IPS-15b (cell line): ENCODE data around the gene KCNG4.

Experiments used
- H3K27me3 ChIP-seq: one replicate; pipeline ENCODE4 v1.6.1; 2013; ENCODE audit warnings: low read length; ENCODE audit not compliant: control insufficient read depth, insufficient read depth
- H3K36me3 ChIP-seq: one replicate; pipeline ENCODE4 v1.6.1; 2013; ENCODE audit warnings: low read length; ENCODE audit not compliant: control insufficient read depth, insufficient read depth
- H3K4me1 ChIP-seq: one replicate; pipeline ENCODE4 v1.6.1; 2013; ENCODE audit warnings: mild to moderate bottlenecking, low read length; ENCODE audit not compliant: control insufficient read depth, insufficient read depth
- H3K4me3 ChIP-seq: one replicate; pipeline ENCODE4 v1.5.1; 2013; ENCODE audit warnings: low read depth, low read length
- H3K9ac ChIP-seq: one replicate; pipeline ENCODE4 v1.6.1; 2013; ENCODE audit warnings: low read depth, mild to moderate bottlenecking, low read length
- H3K9me3 ChIP-seq: one replicate; pipeline ENCODE4 v1.6.1; 2013; ENCODE audit warnings: mild to moderate bottlenecking, low read length; ENCODE audit not compliant: control insufficient read depth, insufficient read depth

The KCNG4 gene

DNA sequence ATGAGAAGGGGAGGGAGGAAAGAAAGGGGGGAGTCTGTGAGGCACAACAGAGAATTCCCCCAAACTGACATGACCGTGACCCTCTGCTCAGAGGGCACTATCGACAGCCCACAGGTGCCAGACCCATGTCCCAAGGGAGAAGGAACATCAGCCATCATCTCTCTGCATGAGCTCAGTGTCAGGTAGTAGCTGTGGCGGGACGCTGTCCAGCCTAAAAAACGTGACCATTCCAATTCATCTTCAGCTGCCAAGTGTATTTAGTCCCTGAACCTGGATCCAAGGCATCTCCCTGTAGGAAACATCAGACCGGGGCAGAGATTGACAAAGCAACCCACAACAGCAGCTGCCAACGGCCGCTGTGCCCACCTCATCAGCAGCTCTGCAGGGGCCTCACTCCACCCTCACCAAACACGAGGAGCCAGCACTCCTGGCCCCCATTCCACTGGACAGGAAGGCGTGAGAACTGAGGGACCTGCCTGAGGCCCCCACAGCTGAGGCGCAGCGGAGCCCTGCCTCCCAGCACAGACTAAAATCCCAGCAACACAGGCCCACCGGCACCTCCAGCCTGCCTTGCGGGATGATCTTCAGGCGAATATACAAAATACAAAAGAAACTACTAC lies 61.6 kb downstream of the KCNG4 start:
- no peaks in the 10 kb centered on the region for H3K9me3 ChIP-seq
- H3K4me1 ChIP-seq: no peaks in the 10 kb centered on the region
- no peaks in the 10 kb centered on the region for H3K27me3 ChIP-seq
- no peak overlapping the region for H3K4me3 ChIP-seq
- H3K9ac ChIP-seq: no peak overlapping the region
- peaks cover 32% of the 10 kb centered on the region for H3K36me3 ChIP-seq

DNA sequence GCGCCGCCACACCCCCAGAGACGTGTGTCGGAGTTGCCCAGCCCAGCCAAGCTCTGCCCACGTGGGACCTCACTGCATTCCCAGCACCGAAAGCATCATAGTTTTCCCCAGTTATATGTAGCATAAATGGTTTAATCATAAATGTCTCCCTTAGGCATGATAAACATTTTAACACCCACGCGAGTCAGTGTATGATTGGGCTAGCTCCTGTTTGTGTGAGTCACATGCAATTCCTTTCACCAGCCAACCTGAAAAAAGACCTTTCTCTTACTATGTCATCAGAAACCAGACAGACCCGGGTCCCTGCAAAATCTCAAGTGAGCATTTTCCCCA lies 62.1 kb downstream of the KCNG4 start:
- H3K9ac ChIP-seq: no peak overlapping the region
- peaks cover 29% of the 10 kb centered on the region for H3K36me3 ChIP-seq
- H3K9me3 ChIP-seq: no peaks in the 10 kb centered on the region
- no peaks in the 10 kb centered on the region for H3K27me3 ChIP-seq
- no peak overlapping the region for H3K4me3 ChIP-seq
- H3K4me1 ChIP-seq: no peaks in the 10 kb centered on the region

DNA sequence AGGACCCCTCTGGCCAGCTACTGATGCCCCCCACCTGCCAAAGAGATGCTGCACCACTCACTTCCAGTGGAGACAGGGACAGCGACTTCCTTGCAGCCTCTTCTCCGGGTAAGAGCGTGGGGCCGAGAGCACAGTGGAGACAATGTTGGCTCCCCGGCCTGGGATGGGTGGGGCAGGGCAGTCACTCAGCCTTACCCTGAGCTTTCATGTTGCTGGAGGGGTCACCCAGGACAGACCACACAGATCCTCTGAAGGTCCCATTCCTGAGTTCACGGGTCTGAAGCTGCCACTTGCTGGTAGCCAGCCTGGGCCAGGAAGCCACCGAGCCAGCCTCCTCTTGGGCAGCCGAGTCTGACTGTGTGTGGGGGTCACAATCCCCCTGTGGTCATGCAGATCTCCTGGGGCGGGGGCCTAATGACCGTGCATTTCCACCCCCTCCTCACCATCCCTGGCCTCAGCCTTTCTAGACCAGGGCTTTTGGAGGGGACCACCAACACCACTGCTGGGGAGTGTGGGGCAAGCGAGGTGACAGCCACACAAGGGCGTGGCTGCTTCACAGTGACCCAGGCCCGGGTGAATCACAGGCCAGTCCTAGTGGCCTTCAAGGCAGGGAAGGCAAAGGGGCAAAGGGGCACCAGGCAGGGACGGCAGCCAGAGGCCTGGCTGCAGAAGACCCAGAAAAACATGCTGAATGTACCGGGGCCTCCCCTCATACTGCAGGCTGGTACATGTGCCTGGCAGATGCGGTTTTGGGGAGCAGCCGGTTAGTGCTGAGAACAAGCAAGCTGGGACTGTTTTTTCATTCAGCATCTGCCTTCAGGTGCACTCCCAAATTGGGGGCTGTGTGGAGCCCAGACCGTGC lies 63.4 kb downstream of the KCNG4 start:
- Histone ChIP-seq H3K9me3 (no peaks in the 10 kb centered on the region), H3K4me1 (no peaks in the 10 kb centered on the region), H3K27me3 (no peaks in the 10 kb centered on the region), H3K36me3 (peaks cover 19% of the 10 kb centered on the region), H3K4me3 (no peak overlapping the region), H3K9ac (no peak overlapping the region)

DNA sequence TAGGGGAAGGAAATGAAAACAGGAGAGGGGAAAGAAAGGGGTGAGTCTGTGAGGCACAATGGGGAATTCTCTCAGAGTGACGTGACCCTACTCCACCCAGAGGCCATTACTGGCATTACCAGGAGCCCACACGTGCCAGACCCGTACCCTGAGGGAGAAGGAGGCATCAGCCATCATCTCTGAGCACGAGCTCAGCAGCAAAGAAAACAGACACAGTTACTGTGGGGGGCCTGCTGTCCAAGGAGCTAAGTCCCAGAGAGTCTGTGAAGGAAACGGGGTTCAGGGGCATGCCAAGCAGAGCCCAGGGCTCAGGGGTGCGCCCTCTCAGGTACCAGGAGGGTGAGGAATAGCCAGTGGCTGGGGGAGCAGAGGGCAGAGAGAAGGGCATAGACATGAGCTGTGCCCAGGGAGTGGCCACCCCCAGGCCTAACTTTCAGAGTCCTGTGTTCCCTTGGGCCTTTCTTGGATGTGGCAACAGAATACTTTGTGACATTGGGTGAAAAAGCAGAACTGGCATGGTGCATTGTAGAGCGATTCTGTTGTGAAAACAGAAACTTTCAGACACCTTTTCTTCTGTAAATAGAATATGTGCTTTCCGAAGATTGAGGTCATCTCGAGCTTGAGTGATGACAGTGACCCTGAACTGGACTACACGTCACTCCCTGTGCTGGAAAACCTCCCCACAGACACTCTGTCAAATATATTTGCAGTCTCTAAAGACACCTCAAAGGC lies 64.3 kb downstream of the KCNG4 start:
- Histone ChIP-seq H3K4me3 (no peak overlapping the region), H3K36me3 (peaks cover 13% of the 10 kb centered on the region), H3K4me1 (no peaks in the 10 kb centered on the region), H3K9me3 (no peaks in the 10 kb centered on the region), H3K27me3 (no peaks in the 10 kb centered on the region), H3K9ac (no peak overlapping the region)

DNA sequence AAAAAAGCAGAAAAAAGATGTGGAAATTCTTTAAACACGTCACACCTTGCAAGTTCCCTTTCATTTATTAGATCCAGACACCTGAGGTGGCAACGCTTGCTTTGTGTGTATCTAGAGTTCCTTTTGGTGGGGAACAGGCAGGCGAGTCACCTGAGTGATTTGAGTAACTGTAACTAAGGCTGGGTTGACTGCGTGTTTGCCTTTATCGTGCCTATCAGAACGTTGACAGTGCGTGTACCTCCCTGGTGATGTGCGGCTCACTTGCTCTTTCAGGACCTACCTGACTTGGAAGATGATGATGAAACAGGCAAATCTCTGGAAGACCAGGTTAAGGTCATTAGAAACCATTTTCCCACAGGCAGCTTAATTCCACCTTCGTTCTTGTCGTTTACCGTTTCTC lies 65.4 kb downstream of the KCNG4 start:
- Histone ChIP-seq H3K36me3 (peaks cover 13% of the 10 kb centered on the region), H3K4me1 (no peaks in the 10 kb centered on the region), H3K27me3 (no peaks in the 10 kb centered on the region), H3K9ac (no peak overlapping the region), H3K9me3 (no peaks in the 10 kb centered on the region), H3K4me3 (no peak overlapping the region)

DNA sequence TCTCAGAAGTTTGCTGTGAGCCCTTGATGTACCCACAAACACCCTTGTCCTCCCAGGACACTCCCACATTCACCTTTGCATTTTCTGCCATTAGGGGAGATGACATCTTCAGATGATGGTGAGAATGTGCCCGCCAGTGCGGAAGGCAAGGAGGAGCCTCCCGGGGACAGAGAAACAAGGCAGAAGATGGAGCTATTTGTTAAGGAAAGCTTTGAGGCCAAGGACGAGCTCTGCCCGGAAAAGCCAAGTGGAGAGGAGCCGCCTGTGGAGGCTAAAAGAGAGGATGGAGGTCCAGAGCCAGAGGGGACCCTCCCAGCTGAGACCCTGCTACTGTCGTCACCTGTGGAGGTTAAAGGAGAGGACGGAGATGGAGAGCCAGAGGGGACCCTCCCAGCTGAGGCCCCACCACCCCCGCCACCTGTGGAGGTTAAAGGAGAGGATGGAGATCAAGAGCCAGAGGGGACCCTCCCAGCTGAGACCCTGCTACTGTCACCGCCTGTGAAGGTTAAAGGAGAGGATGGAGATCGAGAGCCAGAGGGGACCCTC lies 70.0 kb downstream of the KCNG4 start:
- Histone ChIP-seq H3K9ac (no peak overlapping the region), H3K4me3 (no peak overlapping the region), H3K36me3 (no peaks in the 10 kb centered on the region), H3K9me3 (no peaks in the 10 kb centered on the region), H3K27me3 (no peaks in the 10 kb centered on the region), H3K4me1 (peaks cover 2% of the 10 kb centered on the region)
